Sigmoid colon (tissue), 7 donors: ENCODE results near the gene PRDM5. TPM values are rescaled to one million over a fixed set of nuclear protein-coding genes. Genes with fewer than 3 reads are reported as not detected.

Experiments used
- DNase-seq: peaks from one replicate; pipeline ENCODE4 v3.0.0-alpha.2; 2019
- H3K27ac ChIP-seq, 4 donors: fragments of 200-600 bp; sonication (generic); one replicate each; pipeline ENCODE4 v1.5.1; 2016 to 2019; ENCODE audit warnings: mild to moderate bottlenecking in 1 of 4
- H3K27me3 ChIP-seq, 3 donors: fragments of 200-600 bp; sonication (generic); one replicate each; pipeline ENCODE4 v1.5.1; 2019; ENCODE audit warnings: mild to moderate bottlenecking in 1 of 3
- H3K36me3 ChIP-seq, 4 donors: fragments of 200-600 bp; sonication (generic); one replicate each; pipeline ENCODE4 v1.5.1; 2016 to 2019
- H3K4me1 ChIP-seq, 4 donors: fragments of 200-600 bp; sonication (generic); one replicate each; pipeline ENCODE4 v1.5.1; 2017 to 2019
- H3K4me3 ChIP-seq, 4 donors: fragments of 200-600 bp; sonication (generic); one replicate each; pipeline ENCODE4 v1.5.1; 2017 to 2019; ENCODE audit warnings: mild to moderate bottlenecking in 2 of 4, moderate library complexity in 1 of 4
- H3K9me3 ChIP-seq, 4 donors: fragments of 200-600 bp in 3 of 4; sonication (generic) in 3 of 4; one replicate each; pipeline versions ENCODE4 v1.5.1 to v1.6.1; 2013 to 2019
- EP300 ChIP-seq, 4 donors: sonication (generic); formaldehyde crosslinking; IDR thresholded peaks; one replicate each; pipeline ENCODE4 v1.6.1; 2017; ENCODE audit warnings: antibody characterized with exemption in 4 of 4
- POLR2A ChIP-seq, 2 donors: fragments of 450-650 bp; IDR thresholded peaks; one replicate each; pipeline ENCODE4 v1.6.1; 2016; ENCODE audit warnings: antibody characterized with exemption in 2 of 2, mild to moderate bottlenecking in 2 of 2, moderate library complexity in 2 of 2
- POLR2AphosphoS5 ChIP-seq, 4 donors: sonication (generic); formaldehyde crosslinking; IDR thresholded peaks; one replicate each; pipeline ENCODE4 v1.6.1; 2017; ENCODE audit warnings: antibody characterized with exemption in 4 of 4
- WGBS, 2 donors: extraction: QIAGEN DNeasy Blood & Tissue Kit; methylation state at CpG; one replicate each; pipeline ENCODE4 v1.1.7; 2013; 5-methylcytosine and 5-hydroxymethylcytosine counted together
- intact Hi-C: fragments of 100-400 bp; cut with DNase I; formaldehyde crosslinking; loops from one replicate; pipeline ENCODE4 v1.15.1; 2023
- polyA plus RNA-seq, 3 donors: library from polyadenylated mRNA; stranded (reverse); fragments of 200-250 nt; gene quantifications; one replicate each; pipeline ENCODE4 v1.2.3, GENCODE V29; 2013
- total RNA-seq, 4 donors: library from RNA; depleted of rRNA; stranded (reverse); fragments of >200 nt; gene quantifications; one replicate each; pipeline ENCODE4 v1.1.0, GENCODE V29; 2016
- TF ChIP-seq, protein P1 (sequence below), 4 experiments: fragments of 450-650 bp in 3 of 4; fragments of 200-600 bp in 1 of 4; IDR thresholded peaks; one replicate each; pipeline ENCODE4 v1.5.1; 2016 to 2019; ENCODE audit warnings: antibody characterized with exemption in 4 of 4, mild to moderate bottlenecking in 3 of 4, moderate library complexity in 2 of 4
- donor health status: healthy with polysubstance abuse.
- donor health status: Bipolar disorder and iron deficiency.
- donor health status: healthy.

PRDM5 gene
- total and polyA plus RNA-seq, 7 donors: 1.8 to 25.0 (median 15.0) TPM

DNA sequence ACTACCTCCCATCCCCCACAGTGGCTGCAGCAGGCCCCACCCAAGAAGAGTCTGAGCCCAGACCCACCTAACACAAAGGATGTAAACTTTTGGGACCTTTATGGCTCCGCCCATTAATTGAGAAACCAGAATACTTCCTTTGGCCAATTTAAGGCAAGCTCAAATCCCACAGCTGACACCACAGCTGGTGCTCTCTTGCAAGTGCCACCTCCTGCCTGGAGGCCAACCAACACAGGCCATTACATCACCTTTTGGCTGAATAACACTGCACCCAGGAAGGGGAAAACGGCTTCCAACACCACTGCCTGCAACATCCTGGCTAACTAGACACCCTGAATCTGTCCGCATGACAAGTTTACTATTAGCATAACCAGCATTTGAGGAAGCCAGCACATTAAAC lies 248.8 kb downstream of the PRDM5 start:
- no peaks in the 10 kb centered on the region for H3K4me1 ChIP-seq
- peaks cover 0 to 6% (median 0%) of the 10 kb centered on the region in 4 donors for H3K9me3 ChIP-seq
- H3K27ac ChIP-seq: no peak overlapping the region
- H3K27me3 ChIP-seq: no peaks in the 10 kb centered on the region
- 90 to 93% methylated on average over 3 of the region's 3 CpGs for WGBS, 2 donors
- intact Hi-C loops: no loop called here
- TF ChIP-seq, protein P1, sequence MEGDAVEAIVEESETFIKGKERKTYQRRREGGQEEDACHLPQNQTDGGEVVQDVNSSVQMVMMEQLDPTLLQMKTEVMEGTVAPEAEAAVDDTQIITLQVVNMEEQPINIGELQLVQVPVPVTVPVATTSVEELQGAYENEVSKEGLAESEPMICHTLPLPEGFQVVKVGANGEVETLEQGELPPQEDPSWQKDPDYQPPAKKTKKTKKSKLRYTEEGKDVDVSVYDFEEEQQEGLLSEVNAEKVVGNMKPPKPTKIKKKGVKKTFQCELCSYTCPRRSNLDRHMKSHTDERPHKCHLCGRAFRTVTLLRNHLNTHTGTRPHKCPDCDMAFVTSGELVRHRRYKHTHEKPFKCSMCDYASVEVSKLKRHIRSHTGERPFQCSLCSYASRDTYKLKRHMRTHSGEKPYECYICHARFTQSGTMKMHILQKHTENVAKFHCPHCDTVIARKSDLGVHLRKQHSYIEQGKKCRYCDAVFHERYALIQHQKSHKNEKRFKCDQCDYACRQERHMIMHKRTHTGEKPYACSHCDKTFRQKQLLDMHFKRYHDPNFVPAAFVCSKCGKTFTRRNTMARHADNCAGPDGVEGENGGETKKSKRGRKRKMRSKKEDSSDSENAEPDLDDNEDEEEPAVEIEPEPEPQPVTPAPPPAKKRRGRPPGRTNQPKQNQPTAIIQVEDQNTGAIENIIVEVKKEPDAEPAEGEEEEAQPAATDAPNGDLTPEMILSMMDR (IDR thresholded peaks at IDR 0.05): no peak
- TF ChIP-seq EP300 (IDR thresholded peaks at IDR 0.05) (no peak), POLR2AphosphoS5 (IDR thresholded peaks at IDR 0.05) (no peak), POLR2A (IDR thresholded peaks at IDR 0.05) (no peak)
- H3K36me3 ChIP-seq: no peaks in the 10 kb centered on the region
- H3K4me3 ChIP-seq: no peak overlapping the region
- DNase-seq: no peak

DNA sequence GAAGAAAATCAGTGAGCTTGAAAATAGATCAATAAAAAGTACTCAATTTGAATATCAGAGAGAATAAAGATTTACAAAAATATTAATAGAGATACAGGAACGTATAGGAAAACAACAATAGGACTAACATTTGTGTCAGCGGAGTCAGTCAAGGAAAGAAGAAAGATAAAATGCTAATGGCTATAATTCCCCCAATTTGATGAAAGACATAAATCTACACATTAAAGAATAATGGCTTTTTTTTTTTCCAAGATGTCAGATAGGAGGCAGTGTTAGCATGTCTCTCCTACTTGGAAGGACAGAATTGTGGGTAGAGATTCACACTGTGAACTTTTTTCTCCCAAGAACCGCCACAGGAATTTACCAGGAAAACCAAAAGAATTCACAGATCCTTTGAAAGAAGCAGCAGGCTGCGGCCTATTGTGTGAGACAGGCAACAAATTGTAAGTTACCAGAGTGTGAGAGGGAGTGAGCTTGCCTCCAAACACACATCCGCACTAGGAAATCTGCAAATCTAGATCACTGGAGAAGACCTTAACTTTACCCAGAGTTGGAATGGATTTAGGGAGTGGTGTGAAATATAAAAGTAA lies 249.9 kb downstream of the PRDM5 start:
- WGBS, 2 donors: 96% methylated on average over 5 of the region's 5 CpGs
- no peak for DNase-seq
- Histone ChIP-seq H3K27ac (no peak overlapping the region), H3K4me3 (no peak overlapping the region), H3K4me1 (no peaks in the 10 kb centered on the region), H3K27me3 (no peaks in the 10 kb centered on the region), H3K9me3 (peaks cover 0 to 6% (median 0%) of the 10 kb centered on the region in 4 donors), H3K36me3 (no peaks in the 10 kb centered on the region)
- TF ChIP-seq POLR2A (IDR thresholded peaks at IDR 0.05) (no peak), EP300 (IDR thresholded peaks at IDR 0.05) (no peak), POLR2AphosphoS5 (IDR thresholded peaks at IDR 0.05) (no peak)
- TF ChIP-seq, protein P1 (IDR thresholded peaks at IDR 0.05): no peak
- intact Hi-C loops: no loop called here

DNA sequence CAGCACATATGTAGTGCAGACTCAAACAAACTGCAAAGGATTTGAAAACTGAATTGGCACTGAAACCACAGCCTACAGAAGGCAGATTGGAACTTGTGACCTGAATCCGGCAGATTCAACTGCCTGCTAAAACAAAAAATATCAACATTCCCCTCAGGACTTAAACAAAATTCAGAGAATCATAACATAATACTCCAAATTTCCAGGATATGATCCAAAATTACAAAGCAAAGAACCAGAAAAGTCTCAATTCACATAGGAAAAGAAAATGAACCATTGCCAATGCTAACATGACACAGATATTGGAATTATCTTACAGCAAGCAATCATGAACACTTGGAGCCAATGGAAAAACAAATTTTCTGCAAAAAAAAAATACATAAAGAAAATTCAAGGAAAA lies 250.4 kb downstream of the PRDM5 start:
- DNase-seq: no peak
- no peaks in the 10 kb centered on the region for H3K4me1 ChIP-seq
- H3K27me3 ChIP-seq: no peaks in the 10 kb centered on the region
- 1 to 57% methylated on average over 1 of the region's 1 CpG for WGBS, 2 donors
- TF ChIP-seq, protein P1 (IDR thresholded peaks at IDR 0.05): no peak
- TF ChIP-seq POLR2AphosphoS5 (IDR thresholded peaks at IDR 0.05) (no peak), POLR2A (IDR thresholded peaks at IDR 0.05) (no peak), EP300 (IDR thresholded peaks at IDR 0.05) (no peak)
- intact Hi-C loops: no loop called here
- no peak overlapping the region for H3K4me3 ChIP-seq
- no peaks in the 10 kb centered on the region for H3K36me3 ChIP-seq
- H3K9me3 ChIP-seq: peaks cover 0 to 6% (median 0%) of the 10 kb centered on the region in 4 donors
- H3K27ac ChIP-seq: no peak overlapping the region

DNA sequence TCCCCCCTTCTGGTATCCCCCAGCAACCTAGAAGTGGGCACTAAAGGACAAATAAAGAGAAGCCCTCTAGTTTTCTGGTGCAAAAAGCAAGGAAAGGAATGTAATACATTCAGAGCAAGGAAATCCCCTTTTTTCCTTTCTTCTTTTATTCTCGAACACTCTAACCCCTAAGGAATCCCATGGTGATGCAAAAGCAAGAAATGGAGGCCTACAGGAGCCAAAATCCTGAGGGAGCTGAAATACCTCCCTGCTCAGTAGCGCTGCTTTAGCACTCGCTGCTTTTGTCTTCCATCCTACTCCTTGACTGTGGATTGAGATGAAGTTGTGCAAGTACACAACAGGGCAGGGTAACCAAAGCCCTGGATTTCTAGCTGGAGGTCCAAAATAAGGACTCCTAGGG lies 251.0 kb downstream of the PRDM5 start:
- intact Hi-C loops: no loop called here
- 92 to 96% methylated on average over 3 of the region's 3 CpGs for WGBS, 2 donors
- Histone ChIP-seq H3K36me3 (no peaks in the 10 kb centered on the region), H3K27me3 (no peaks in the 10 kb centered on the region), H3K9me3 (peaks cover 0 to 6% (median 0%) of the 10 kb centered on the region in 4 donors), H3K27ac (no peak overlapping the region), H3K4me3 (no peak overlapping the region), H3K4me1 (no peaks in the 10 kb centered on the region)
- TF ChIP-seq POLR2A (IDR thresholded peaks at IDR 0.05): no peak
- no peak for TF ChIP-seq POLR2AphosphoS5 (IDR thresholded peaks at IDR 0.05)
- TF ChIP-seq, protein P1 (IDR thresholded peaks at IDR 0.05): no peak
- TF ChIP-seq EP300 (IDR thresholded peaks at IDR 0.05): no peak
- no peak for DNase-seq

- Histone ChIP-seq H3K9me3 (no peaks in the 10 kb centered on the region), H3K4me1 (no peaks in the 10 kb centered on the region), H3K36me3 (no peaks in the 10 kb centered on the region), H3K27me3 (no peaks in the 10 kb centered on the region), H3K27ac (no peak overlapping the region), H3K4me3 (no peak overlapping the region)
- TF ChIP-seq POLR2A (IDR thresholded peaks at IDR 0.05) (no peak), EP300 (IDR thresholded peaks at IDR 0.05) (no peak), POLR2AphosphoS5 (IDR thresholded peaks at IDR 0.05) (no peak)
- TF ChIP-seq, protein P1 (IDR thresholded peaks at IDR 0.05): no peak
- DNase-seq: no peak
- WGBS, 2 donors: 75 to 88% methylated on average over 3 of the region's 3 CpGs
- intact Hi-C loops: no loop called here
Observed at GRCh38 chr4:120667102-120667501, 255.4 kb downstream of the PRDM5 start.
